Urothelium cell line (cell line): Measurements from ENCODE around the gene MED8.
A peak's percentile ranks its signal among the peaks of the same experiment; 100 is the strongest.
"Not testable (repeated sequence)": the region's sequence is repeated elsewhere in the genome, so short reads cannot be mapped to it uniquely, and the experiment has no call there.

Experiments used
- DNase-seq: peaks from one replicate; pipeline ENCODE4 v3.0.0; 2011; ENCODE audit warnings: low spot score, mixed read lengths
- FAIRE-seq: peaks from 2 replicates; lab custom pipeline; 2011; peaks lifted over from hg19 to GRCh38; lab: Jason Lieb, UNC

MED8 gene

GRCh38 chr1:43422995-43423671, 33.5 kb upstream of the MED8 start:
- FAIRE-seq, result peak; percentile 98
- DNase-seq, result no peak

- DNase-seq (no peak), FAIRE-seq (no peak)
Measured at GRCh38 chr1:43421976-43422750, 32.6 kb upstream of the MED8 start.

GRCh38 chr1:43421396-43421795, 31.8 kb upstream of the MED8 start:
- DNase-seq, result no peak
- no peak for FAIRE-seq

GRCh38 chr1:43420874-43421273, 31.3 kb upstream of the MED8 start:
- no peak for DNase-seq
- FAIRE-seq, result no peak

- FAIRE-seq (no peak), DNase-seq (no peak)
Measured at GRCh38 chr1:43419627-43420425, 30.2 kb upstream of the MED8 start.

- FAIRE-seq (no peak), DNase-seq (no peak)
Measured at GRCh38 chr1:43418858-43419257, 29.3 kb upstream of the MED8 start.

GRCh38 chr1:43415901-43416300, 26.3 kb upstream of the MED8 start:
- no peak for FAIRE-seq
- DNase-seq, result no peak

- FAIRE-seq (no peak), DNase-seq (peak; percentile 66)
Measured at GRCh38 chr1:43414634-43415223, 25.1 kb upstream of the MED8 start.

- DNase-seq, FAIRE-seq: not testable (repeated sequence)
Measured at GRCh38 chr1:43413426-43413825, 23.8 kb upstream of the MED8 start.

GRCh38 chr1:43410571-43410970, 21.0 kb upstream of the MED8 start:
- DNase-seq, result no peak
- FAIRE-seq, result no peak

- DNase-seq, result no peak
- no peak for FAIRE-seq
Measured at GRCh38 chr1:43405876-43406234, 16.3 kb upstream of the MED8 start.

- DNase-seq (no peak), FAIRE-seq (no peak)
Measured at GRCh38 chr1:43405219-43405875, 15.7 kb upstream of the MED8 start.

GRCh38 chr1:43404353-43404752, 14.8 kb upstream of the MED8 start:
- no peak for DNase-seq
- FAIRE-seq, result no peak

- FAIRE-seq (no peak), DNase-seq (no peak)
Measured at GRCh38 chr1:43402089-43402865, 12.7 kb upstream of the MED8 start.

GRCh38 chr1:43400441-43400840, 10.8 kb upstream of the MED8 start:
- FAIRE-seq, DNase-seq: not testable (repeated sequence)

- FAIRE-seq (no peak), DNase-seq (no peak)
Measured at GRCh38 chr1:43398227-43398626, 8.6 kb upstream of the MED8 start.

GRCh38 chr1:43396059-43396458, 6.5 kb upstream of the MED8 start:
- FAIRE-seq, result no peak
- no peak for DNase-seq

GRCh38 chr1:43395523-43395922, 5.9 kb upstream of the MED8 start:
- DNase-seq (no peak), FAIRE-seq (no peak)

- FAIRE-seq (no peak), DNase-seq (no peak)
Measured at GRCh38 chr1:43392702-43393101, 3.1 kb upstream of the MED8 start.

GRCh38 chr1:43388613-43389012, 987 bp downstream of the MED8 start:
- FAIRE-seq, result no peak
- DNase-seq, result no peak
